ENCODE data around the gene NAA10.

NAA10 gene

GRCh38 chrX:153948847-153949805, 14.3 kb upstream of the NAA10 start:
- no peak for DNase-seq (ENCODE audit: low read depth in 1 of 2, low spot score in 1 of 2)

GRCh38 chrX:153948002-153948466, 13.2 kb upstream of the NAA10 start:
- DNase-seq (ENCODE audit: low read depth in 1 of 2, low spot score in 1 of 2): no peak

- peak; percentile 56 to 59 for DNase-seq (ENCODE audit: low read depth in 1 of 2, low spot score in 1 of 2)
Observed at GRCh38 chrX:153947009-153947769, 12.4 kb upstream of the NAA10 start.

- no peak for DNase-seq (ENCODE audit: low read depth in 1 of 2, low spot score in 1 of 2)
Observed at GRCh38 chrX:153945956-153946943, 11.4 kb upstream of the NAA10 start.

GRCh38 chrX:153944800-153945150, 9.9 kb upstream of the NAA10 start:
- no peak for DNase-seq (ENCODE audit: low read depth in 1 of 2, low spot score in 1 of 2)

GRCh38 chrX:153944140-153944799, 9.4 kb upstream of the NAA10 start, which contains the start of gene RENBP:
Gene RENBP (minus strand): TSS chrX:153944643. CDS start chrX:153944610, 33 bp downstream.
- DNase-seq (ENCODE audit: low read depth in 1 of 2, low spot score in 1 of 2): no peak

GRCh38 chrX:153941336-153942252, 6.8 kb upstream of the NAA10 start:
- DNase-seq (ENCODE audit: low read depth in 1 of 2, low spot score in 1 of 2): no peak

- DNase-seq (ENCODE audit: low read depth in 1 of 2, low spot score in 1 of 2): no peak
Observed at GRCh38 chrX:153939573-153939972, 4.7 kb upstream of the NAA10 start.

GRCh38 chrX:153938226-153938786, 3.5 kb upstream of the NAA10 start:
- no peak for DNase-seq (ENCODE audit: low read depth in 1 of 2, low spot score in 1 of 2)

GRCh38 chrX:153937056-153937455, 2.2 kb upstream of the NAA10 start:
- DNase-seq (ENCODE audit: low read depth in 1 of 2, low spot score in 1 of 2): no peak

GRCh38 chrX:153935326-153935851, 552 bp upstream of the NAA10 start:
- no peak for DNase-seq (ENCODE audit: low read depth in 1 of 2, low spot score in 1 of 2)

- DNase-seq (ENCODE audit: low read depth in 1 of 2, low spot score in 1 of 2): no peak
Observed at GRCh38 chrX:153934148-153934761, 582 bp downstream of the NAA10 start.

GRCh38 chrX:153933748-153934147, 1.1 kb downstream of the NAA10 start:
- DNase-seq (ENCODE audit: low read depth in 1 of 2, low spot score in 1 of 2): no peak

- DNase-seq (ENCODE audit: low read depth in 1 of 2, low spot score in 1 of 2): no peak
Observed at GRCh38 chrX:153932220-153932915, 2.5 kb downstream of the NAA10 start.

GRCh38 chrX:153931748-153932147, 3.1 kb downstream of the NAA10 start:
- DNase-seq (ENCODE audit: low read depth in 1 of 2, low spot score in 1 of 2): no peak

- no peak for DNase-seq (ENCODE audit: low read depth in 1 of 2, low spot score in 1 of 2)
Observed at GRCh38 chrX:153931151-153931550, 3.7 kb downstream of the NAA10 start.
